ENCODE measurements around the gene MAN2B2. TPM values are rescaled to one million over a fixed set of nuclear protein-coding genes. Genes with fewer than 3 reads are reported as not detected.

The MAN2B2 gene
- polyA plus RNA-seq, 1 experiment: 22.8 TPM

GRCh38 chr4:6601661-6602250 lies 26.8 kb downstream of the MAN2B2 start:
- no peak overlapping the region for H3K4me3 ChIP-seq (ENCODE audit: low read depth, low read length)
- DNase-seq (ENCODE audit: low read depth, low spot score): no peak
- CTCF ChIA-PET: no interaction called here

GRCh38 chr4:6602289-6602688 lies 27.3 kb downstream of the MAN2B2 start:
- Histone ChIP-seq H3K4me3 (ENCODE audit: low read depth, low read length) (no peak overlapping the region), H3K9me3 (ENCODE audit: control insufficient read depth, insufficient read depth, low read length) (peaks cover 14% of the 10 kb centered on the region), H3K27ac (ENCODE audit: low read depth, low read length) (no peak overlapping the region), H3K27me3 (ENCODE audit: control insufficient read depth, insufficient read depth, low read length) (no peaks in the 10 kb centered on the region)
- POLR2A ChIA-PET: interaction anchor here (0.6 kb wide), 1 partner anchor 1647 kb away, joined by 3 read pairs; no protein-coding TSS in a partner anchor
- TF ChIP-seq, protein P1, sequence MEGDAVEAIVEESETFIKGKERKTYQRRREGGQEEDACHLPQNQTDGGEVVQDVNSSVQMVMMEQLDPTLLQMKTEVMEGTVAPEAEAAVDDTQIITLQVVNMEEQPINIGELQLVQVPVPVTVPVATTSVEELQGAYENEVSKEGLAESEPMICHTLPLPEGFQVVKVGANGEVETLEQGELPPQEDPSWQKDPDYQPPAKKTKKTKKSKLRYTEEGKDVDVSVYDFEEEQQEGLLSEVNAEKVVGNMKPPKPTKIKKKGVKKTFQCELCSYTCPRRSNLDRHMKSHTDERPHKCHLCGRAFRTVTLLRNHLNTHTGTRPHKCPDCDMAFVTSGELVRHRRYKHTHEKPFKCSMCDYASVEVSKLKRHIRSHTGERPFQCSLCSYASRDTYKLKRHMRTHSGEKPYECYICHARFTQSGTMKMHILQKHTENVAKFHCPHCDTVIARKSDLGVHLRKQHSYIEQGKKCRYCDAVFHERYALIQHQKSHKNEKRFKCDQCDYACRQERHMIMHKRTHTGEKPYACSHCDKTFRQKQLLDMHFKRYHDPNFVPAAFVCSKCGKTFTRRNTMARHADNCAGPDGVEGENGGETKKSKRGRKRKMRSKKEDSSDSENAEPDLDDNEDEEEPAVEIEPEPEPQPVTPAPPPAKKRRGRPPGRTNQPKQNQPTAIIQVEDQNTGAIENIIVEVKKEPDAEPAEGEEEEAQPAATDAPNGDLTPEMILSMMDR (IDR thresholded peaks at IDR 0.05; ENCODE audit: low read depth, low read length): no peak
- DNase-seq (ENCODE audit: low read depth, low spot score): no peak
- CTCF ChIA-PET: no interaction called here

More at GRCh38 chr4:6601661-6602250, 26.8 kb downstream of the MAN2B2 start:
- no peaks in the 10 kb centered on the region for H3K27me3 ChIP-seq (ENCODE audit: control insufficient read depth, insufficient read depth, low read length)
- TF ChIP-seq, protein P1 (IDR thresholded peaks at IDR 0.05; ENCODE audit: low read depth, low read length): no peak
- peaks cover 14% of the 10 kb centered on the region for H3K9me3 ChIP-seq (ENCODE audit: control insufficient read depth, insufficient read depth, low read length)
- POLR2A ChIA-PET: no interaction called here
- H3K27ac ChIP-seq (ENCODE audit: low read depth, low read length): no peak overlapping the region

DNA sequence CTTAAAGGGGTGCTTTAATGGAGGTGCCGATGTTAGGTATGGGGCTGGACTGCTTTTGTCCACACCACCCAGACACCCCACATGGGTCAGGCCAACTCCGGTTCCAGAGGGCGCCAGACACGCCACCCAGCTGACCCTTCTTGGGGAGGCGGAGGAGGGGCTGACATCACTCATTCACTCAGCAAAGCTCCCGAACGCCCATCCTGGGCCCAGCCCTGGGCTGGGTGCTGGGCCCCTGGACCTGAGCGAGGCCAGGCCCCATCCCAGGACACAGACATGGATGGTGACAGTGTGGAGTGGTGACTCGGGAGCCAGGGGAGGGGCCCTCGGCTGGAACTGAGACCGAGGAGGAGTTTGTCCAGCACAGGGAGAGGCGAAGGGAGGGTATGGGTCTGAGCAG lies 28.1 kb downstream of the MAN2B2 start:
- ChIA-PET CTCF (no interaction called here), POLR2A (no interaction called here)
- Histone ChIP-seq H3K9me3 (ENCODE audit: control insufficient read depth, insufficient read depth, low read length) (peaks cover 14% of the 10 kb centered on the region), H3K27ac (ENCODE audit: low read depth, low read length) (no peak overlapping the region), H3K4me3 (ENCODE audit: low read depth, low read length) (no peak overlapping the region), H3K27me3 (ENCODE audit: control insufficient read depth, insufficient read depth, low read length) (no peaks in the 10 kb centered on the region)
- no peak for DNase-seq (ENCODE audit: low read depth, low spot score)
- TF ChIP-seq, protein P1 (IDR thresholded peaks at IDR 0.05; ENCODE audit: low read depth, low read length): no peak

DNA sequence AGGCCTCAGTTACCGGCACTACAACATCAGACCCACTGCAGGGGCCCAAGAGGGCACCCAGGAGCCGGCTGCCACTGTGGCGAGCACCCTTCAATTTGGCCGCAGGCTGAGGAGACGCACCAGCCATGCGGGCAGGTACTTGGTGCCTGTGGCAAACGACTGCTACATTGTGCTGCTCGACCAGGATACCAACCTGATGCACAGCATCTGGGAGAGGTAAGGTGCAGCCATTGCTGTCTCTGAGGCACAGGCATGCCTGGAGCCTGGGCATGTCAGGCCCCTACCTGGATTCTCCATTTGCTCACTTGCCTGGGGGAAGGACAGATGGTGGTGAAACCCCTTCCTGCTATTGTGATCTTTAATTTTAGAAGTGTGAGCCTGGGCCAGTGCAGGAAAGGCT lies 30.1 kb downstream of the MAN2B2 start:
- DNase-seq (ENCODE audit: low read depth, low spot score): no peak
- H3K27me3 ChIP-seq (ENCODE audit: control insufficient read depth, insufficient read depth, low read length): no peaks in the 10 kb centered on the region
- no peak overlapping the region for H3K27ac ChIP-seq (ENCODE audit: low read depth, low read length)
- peaks cover 14% of the 10 kb centered on the region for H3K9me3 ChIP-seq (ENCODE audit: control insufficient read depth, insufficient read depth, low read length)
- ChIA-PET CTCF (no interaction called here), POLR2A (no interaction called here)
- H3K4me3 ChIP-seq (ENCODE audit: low read depth, low read length): no peak overlapping the region
- TF ChIP-seq, protein P1 (IDR thresholded peaks at IDR 0.05; ENCODE audit: low read depth, low read length): no peak

- Histone ChIP-seq H3K4me3 (ENCODE audit: low read depth, low read length) (no peak overlapping the region), H3K9me3 (ENCODE audit: control insufficient read depth, insufficient read depth, low read length) (peaks cover 14% of the 10 kb centered on the region), H3K27ac (ENCODE audit: low read depth, low read length) (no peak overlapping the region), H3K27me3 (ENCODE audit: control insufficient read depth, insufficient read depth, low read length) (no peaks in the 10 kb centered on the region)
- TF ChIP-seq, protein P1 (IDR thresholded peaks at IDR 0.05; ENCODE audit: low read depth, low read length): no peak
- no peak for DNase-seq (ENCODE audit: low read depth, low spot score)
- ChIA-PET POLR2A (interaction anchor here (0.8 kb wide), 1 partner anchor 102 kb away, joined by 3 read pairs; no protein-coding TSS in a partner anchor), CTCF (no interaction called here)
These were observed 30.6 kb downstream of the MAN2B2 start for GRCh38 chr4:6605605-6606004.
